Omental fat pad (tissue), 4 donors: ENCODE data around the gene PAQR7. TPM values are rescaled to one million over a fixed set of nuclear protein-coding genes. Genes with fewer than 3 reads are reported as not detected.
A peak's percentile ranks its signal among the peaks of the same experiment; 100 is the strongest.

Experiments used
- ATAC-seq: fragments of 150-250 bp; one replicate; pipeline ENCODE4 v1.9.1; 2016; ENCODE audit warnings: mild to moderate bottlenecking, moderate library complexity; ENCODE audit not compliant: low FRiP score
- DNase-seq: peaks from one replicate; pipeline ENCODE4 v3.0.0-alpha.2; 2019; ENCODE audit warnings: low spot score
- CTCF ChIP-seq, 3 donors: fragments of 450-650 bp; IDR thresholded peaks; one replicate each; pipeline ENCODE4 v1.5.1; 2016 to 2017; ENCODE audit warnings: antibody characterized with exemption in 3 of 3, mild to moderate bottlenecking in 3 of 3, moderate library complexity in 2 of 3
- total RNA-seq, 4 donors: library from RNA; depleted of rRNA; stranded (reverse); fragments of >200 nt; gene quantifications; one replicate each; pipeline ENCODE4 v1.1.0, GENCODE V29; 2016

PAQR7 gene
- total RNA-seq, 4 donors from 2014 or later: 4.3 to 7.2 (median 6.5) TPM

GRCh38 chr1:25902462-25902861 lies 27.0 kb upstream of the PAQR7 start:
- ATAC-seq: no peak
- no peak for DNase-seq
- no peak for TF ChIP-seq CTCF (IDR thresholded peaks at IDR 0.05)

- no peak for DNase-seq
These were observed 24.7 kb upstream of the PAQR7 start for GRCh38 chr1:25900219-25900618.

GRCh38 chr1:25899792-25900191 lies 24.3 kb upstream of the PAQR7 start:
- TF ChIP-seq CTCF (IDR thresholded peaks at IDR 0.05): no peak
- ATAC-seq (no peak), DNase-seq (no peak)

More at GRCh38 chr1:25900219-25900618, 24.7 kb upstream of the PAQR7 start:
- ATAC-seq: no peak
- no peak for TF ChIP-seq CTCF (IDR thresholded peaks at IDR 0.05)

GRCh38 chr1:25898223-25899015 lies 22.9 kb upstream of the PAQR7 start:
- no peak for DNase-seq
- TF ChIP-seq CTCF (IDR thresholded peaks at IDR 0.05): no peak
- no peak for ATAC-seq

- ATAC-seq: no peak
- no peak for DNase-seq
- TF ChIP-seq CTCF (IDR thresholded peaks at IDR 0.05): no peak
These were observed 22.2 kb upstream of the PAQR7 start for GRCh38 chr1:25897754-25898153.

GRCh38 chr1:25896266-25896665 lies 20.8 kb upstream of the PAQR7 start:
- ATAC-seq (no peak), DNase-seq (no peak)
- TF ChIP-seq CTCF (IDR thresholded peaks at IDR 0.05): no peak

GRCh38 chr1:25895365-25895990 lies 20.0 kb upstream of the PAQR7 start:
- peak in 2 of 3 donors; percentile 94 to 95 for TF ChIP-seq CTCF (IDR thresholded peaks at IDR 0.05)
- peak; percentile 86 for ATAC-seq
- peak; percentile 74 for DNase-seq
